GM12873 (cell line): ENCODE results near the gene LAMTOR2.

Experiments used
- TF ChIP-seq, protein P1 (sequence below): IDR thresholded peaks from 2 replicates; pipeline ENCODE4 v1.5.1; 2012; ENCODE audit warnings: low read depth, mild to moderate bottlenecking, moderate library complexity, low read length, control low read depth; ENCODE audit not compliant: insufficient read depth; ENCODE audit errors: missing control alignments

LAMTOR2 gene

GRCh38 chr1:156042828-156043227, 11.8 kb upstream of the LAMTOR2 start:
- TF ChIP-seq, protein P1, sequence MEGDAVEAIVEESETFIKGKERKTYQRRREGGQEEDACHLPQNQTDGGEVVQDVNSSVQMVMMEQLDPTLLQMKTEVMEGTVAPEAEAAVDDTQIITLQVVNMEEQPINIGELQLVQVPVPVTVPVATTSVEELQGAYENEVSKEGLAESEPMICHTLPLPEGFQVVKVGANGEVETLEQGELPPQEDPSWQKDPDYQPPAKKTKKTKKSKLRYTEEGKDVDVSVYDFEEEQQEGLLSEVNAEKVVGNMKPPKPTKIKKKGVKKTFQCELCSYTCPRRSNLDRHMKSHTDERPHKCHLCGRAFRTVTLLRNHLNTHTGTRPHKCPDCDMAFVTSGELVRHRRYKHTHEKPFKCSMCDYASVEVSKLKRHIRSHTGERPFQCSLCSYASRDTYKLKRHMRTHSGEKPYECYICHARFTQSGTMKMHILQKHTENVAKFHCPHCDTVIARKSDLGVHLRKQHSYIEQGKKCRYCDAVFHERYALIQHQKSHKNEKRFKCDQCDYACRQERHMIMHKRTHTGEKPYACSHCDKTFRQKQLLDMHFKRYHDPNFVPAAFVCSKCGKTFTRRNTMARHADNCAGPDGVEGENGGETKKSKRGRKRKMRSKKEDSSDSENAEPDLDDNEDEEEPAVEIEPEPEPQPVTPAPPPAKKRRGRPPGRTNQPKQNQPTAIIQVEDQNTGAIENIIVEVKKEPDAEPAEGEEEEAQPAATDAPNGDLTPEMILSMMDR, result no peak

- TF ChIP-seq, protein P1, result no peak
Measured at GRCh38 chr1:156045076-156045475, 9.5 kb upstream of the LAMTOR2 start.

DNA sequence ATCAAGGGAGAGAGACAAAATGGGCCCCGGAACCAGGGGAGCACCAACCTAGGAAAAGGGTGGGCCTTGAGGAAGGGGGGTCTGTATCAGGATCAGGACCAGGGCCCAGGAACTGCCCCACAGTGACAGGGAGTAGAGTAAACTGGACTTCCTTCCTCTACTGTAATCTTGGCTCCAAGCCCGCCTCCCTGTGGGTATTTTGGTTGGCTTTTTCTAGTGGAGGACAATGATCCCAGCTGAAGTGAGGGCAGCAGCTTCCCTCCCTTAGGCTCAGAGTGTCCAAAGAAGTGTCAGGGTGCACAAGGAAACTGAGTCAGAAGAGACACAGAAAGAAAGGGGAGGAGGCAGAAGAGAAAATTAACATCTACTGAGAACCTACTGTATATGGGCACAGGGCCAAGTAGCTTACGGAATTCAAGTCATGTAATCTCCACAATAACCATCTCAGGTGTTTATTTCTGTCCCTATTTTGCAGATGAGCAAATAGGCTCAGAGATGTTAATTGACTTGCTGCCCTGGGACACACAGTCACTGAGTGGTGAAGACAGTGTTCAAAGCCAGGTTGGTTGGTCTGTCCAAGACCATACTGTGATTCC, 5.8 kb upstream of the LAMTOR2 start:
- TF ChIP-seq, protein P1, result no peak

DNA sequence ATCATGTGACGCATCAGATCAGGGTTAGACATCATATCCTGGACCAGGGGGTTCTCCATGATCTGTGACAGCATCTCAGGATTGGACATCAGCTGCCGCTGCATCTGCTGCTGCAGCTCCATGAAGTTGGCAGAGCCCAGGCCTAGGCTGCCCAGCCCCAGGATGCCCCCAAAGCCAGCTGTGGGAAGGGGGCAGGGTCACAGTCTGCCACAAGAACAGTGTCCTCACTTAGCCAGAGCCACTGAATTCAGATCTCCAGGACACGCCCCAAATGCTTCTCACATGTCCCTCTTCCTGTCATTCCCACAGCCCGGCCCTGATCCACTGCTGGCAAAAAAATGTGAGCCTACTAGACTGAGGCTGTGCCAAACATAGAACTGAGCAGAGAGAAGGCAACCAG, 4.2 kb upstream of the LAMTOR2 start:
- TF ChIP-seq, protein P1, result no peak

DNA sequence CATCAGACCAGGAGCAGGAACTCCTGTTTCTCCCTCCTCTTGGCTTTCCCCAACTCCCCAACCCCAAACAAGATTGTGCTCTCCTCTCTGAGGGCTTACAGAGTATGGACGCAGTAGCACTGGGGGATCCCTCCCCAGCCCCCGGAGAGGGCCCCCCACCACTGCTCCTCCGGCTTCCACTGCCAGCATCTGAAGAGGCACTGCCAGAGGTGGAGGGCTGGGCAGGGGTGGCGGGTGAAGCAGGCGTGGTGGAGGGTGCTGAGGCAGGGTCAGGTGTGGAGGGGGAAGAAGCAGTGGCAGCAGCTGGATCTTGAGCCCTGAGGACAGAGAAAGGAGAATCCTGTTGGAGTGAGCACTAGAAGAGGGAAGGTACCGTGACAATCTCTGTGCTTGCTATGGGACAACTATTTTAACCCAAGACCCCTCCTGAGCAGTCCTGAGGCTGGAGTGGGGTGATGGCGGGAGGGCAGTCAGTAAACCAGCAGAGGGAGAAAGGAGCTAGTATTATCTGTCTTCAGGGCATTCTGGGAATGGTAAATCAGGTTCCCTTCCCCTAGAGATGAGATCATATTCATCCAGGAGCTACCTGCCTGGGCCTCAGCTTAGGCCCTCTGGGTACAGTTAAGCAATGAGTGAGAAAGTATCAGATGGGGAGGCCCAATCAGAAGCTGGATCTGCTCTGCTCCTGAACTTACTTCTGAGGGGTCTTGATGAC, 3.4 kb upstream of the LAMTOR2 start:
- TF ChIP-seq, protein P1, result no peak

DNA sequence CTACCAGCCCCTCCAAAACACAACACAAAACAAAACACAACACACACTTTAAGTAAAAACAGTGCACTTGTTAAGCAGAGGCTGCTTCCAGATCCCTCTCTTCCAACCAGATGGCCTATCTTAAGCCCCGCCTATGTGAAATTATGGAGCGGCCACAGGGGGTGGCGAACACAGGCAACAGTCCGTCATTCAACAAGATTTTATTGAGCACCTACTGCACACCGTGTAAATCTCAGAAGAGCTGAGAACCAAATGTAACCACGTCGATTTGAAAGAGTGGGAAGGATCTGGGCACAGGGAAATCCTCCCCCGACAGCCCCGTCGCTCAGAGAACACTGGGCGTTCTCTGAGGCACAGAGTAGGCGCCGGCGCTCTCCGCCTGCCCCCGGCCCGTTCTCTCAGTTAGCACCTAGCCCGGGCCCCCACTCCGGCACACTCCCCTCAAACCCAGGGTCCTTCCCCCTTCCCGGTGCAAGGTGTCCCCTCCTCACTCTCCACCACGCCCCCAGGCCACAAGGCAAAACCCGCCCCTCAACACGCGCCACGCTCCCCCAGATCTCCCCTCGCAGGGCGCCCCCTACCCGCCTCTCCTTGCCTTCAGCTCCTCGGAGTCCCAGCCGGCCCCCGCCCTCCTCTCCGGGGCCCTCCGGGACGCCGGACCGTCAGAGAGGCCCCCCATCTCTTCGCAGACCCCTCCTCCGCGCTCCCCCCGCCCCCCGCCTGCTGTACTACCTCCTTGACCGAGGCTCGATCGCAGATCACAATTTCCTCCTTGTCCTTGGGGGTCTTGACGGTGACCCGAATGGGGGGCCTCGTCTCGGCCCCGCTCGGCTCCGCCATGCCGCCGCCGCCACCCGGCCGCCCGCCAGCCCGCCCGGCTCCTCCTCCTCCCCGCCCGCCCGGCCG, 1.5 kb upstream of the LAMTOR2 start:
- TF ChIP-seq, protein P1, result peak; percentile 42

GRCh38 chr1:156053768-156054499, 648 bp upstream of the LAMTOR2 start, which contains the start of gene UBQLN4:
Gene UBQLN4 (minus strand): TSS chr1:156053798. CDS start chr1:156053701, 97 bp downstream.
- TF ChIP-seq, protein P1, result peak; percentile 61
